Breast epithelium (tissue), 3 donors: ENCODE results near the gene TM9SF4.

ENCODE experiments used
- CTCF ChIP-seq, 3 donors: fragments of 450-650 bp; IDR thresholded peaks; one replicate each; pipeline ENCODE4 v1.5.1; 2016 to 2017; ENCODE audit warnings: antibody characterized with exemption in 3 of 3, mild to moderate bottlenecking in 3 of 3, moderate library complexity in 3 of 3
- POLR2A ChIP-seq: fragments of 450-650 bp; IDR thresholded peaks from one replicate; pipeline ENCODE4 v1.6.1; 2016; ENCODE audit warnings: antibody characterized with exemption, mild to moderate bottlenecking, moderate library complexity
- POLR2AphosphoS5 ChIP-seq, 3 donors: sonication (generic); formaldehyde crosslinking; IDR thresholded peaks; one replicate each; pipeline ENCODE4 v1.6.1; 2017; ENCODE audit warnings: antibody characterized with exemption in 3 of 3

- TF ChIP-seq CTCF (IDR thresholded peaks at IDR 0.05) (peak in 1 of 3 donors; percentile 14), POLR2AphosphoS5 (IDR thresholded peaks at IDR 0.05) (peak in 2 of 3 donors; percentile 33 to 50), POLR2A (no peak)
Observed at GRCh38 chr20:32207626-32208498, 98.3 kb downstream of the TM9SF4 start, which contains the start of the genes PLAGL2 and POFUT1.
